OCI-LY7 (cell line): ENCODE data around the gene NTHL1. TPM values are rescaled to one million over a fixed set of nuclear protein-coding genes. Genes with fewer than 3 reads are reported as not detected.

Source experiments
- BruUV-seq: library from RNA; stranded (reverse); fragments of 400-500 nt; replicated peaks from 2 replicates; lab custom pipeline; 2021; lab: Mats Ljungman, UMichigan
- CTCF ChIA-PET: fragments of 300-600 bp; sonication (Branson Sonifier 250); formaldehyde crosslinking; loops from one replicate; lab custom pipeline; 2022; ENCODE audit warnings: antibody characterized with exemption; ENCODE audit not compliant: unreplicated experiment; lab: Charles Lee
- POLR2A ChIA-PET: fragments of 300-600 bp; sonication (Branson Sonifier 250); formaldehyde crosslinking; loops from one replicate; lab custom pipeline; 2022; ENCODE audit warnings: antibody characterized with exemption; lab: Charles Lee
- DNase-seq: peaks from one replicate; pipeline ENCODE4 v3.0.0-alpha.2; 2015; ENCODE audit warnings: low spot score
- H2AFZ ChIP-seq: fragments of 200-600 bp; sonication (generic), shearing (Covaris generic); 2 replicates; pipeline ENCODE4 v1.6.1; 2014; ENCODE audit warnings: mild to moderate bottlenecking, antibody characterized with exemption, low read length, moderate library complexity
- H3K27ac ChIP-seq: fragments of 200-600 bp; sonication (generic); 2 replicates; pipeline ENCODE4 v1.5.1; 2014; ENCODE audit warnings: mixed run types, low read depth, mild to moderate bottlenecking, moderate library complexity, low read length, inconsistent platforms; ENCODE audit not compliant: poor library complexity, severe bottlenecking
- H3K36me3 ChIP-seq: fragments of 200-600 bp; sonication (generic); 2 replicates; pipeline ENCODE4 v1.6.1; 2014; ENCODE audit warnings: mild to moderate bottlenecking, antibody characterized with exemption, low read length, moderate library complexity, mixed read lengths; ENCODE audit not compliant: insufficient read depth
- H3K4me1 ChIP-seq: fragments of 200-600 bp; sonication (generic); 2 replicates; pipeline ENCODE4 v1.5.1; 2014; ENCODE audit warnings: mild to moderate bottlenecking, low read length; ENCODE audit not compliant: insufficient read depth, poor library complexity, severe bottlenecking
- H3K4me2 ChIP-seq: fragments of 200-600 bp; sonication (generic); 2 replicates; pipeline ENCODE4 v1.6.1; 2014; ENCODE audit warnings: mild to moderate bottlenecking, low read length
- H3K4me3 ChIP-seq: fragments of 200-600 bp; sonication (generic); 2 replicates; pipeline ENCODE4 v1.5.1; 2014; ENCODE audit warnings: mild to moderate bottlenecking, low read depth, low read length; ENCODE audit not compliant: poor library complexity, severe bottlenecking
- H3K79me2 ChIP-seq: fragments of 200-600 bp; sonication (generic); 2 replicates; pipeline ENCODE4 v1.6.1; 2016; ENCODE audit warnings: low read depth, mild to moderate bottlenecking, low read length, moderate library complexity, mixed read lengths; ENCODE audit not compliant: insufficient read depth
- H3K9me2 ChIP-seq: fragments of 200-600 bp; sonication (generic); 2 replicates; pipeline ENCODE4 v1.6.1; 2016; ENCODE audit warnings: mild to moderate bottlenecking, low read length, mixed read lengths; ENCODE audit not compliant: insufficient read depth
- H3K9me3 ChIP-seq: fragments of 200-600 bp; sonication (generic); 2 replicates; pipeline ENCODE4 v1.6.1; 2014; ENCODE audit warnings: mild to moderate bottlenecking, mixed run types, low read length, mixed read lengths
- H4K20me1 ChIP-seq: fragments of 200-600 bp; sonication (generic); 2 replicates; pipeline ENCODE4 v1.6.1; 2014; ENCODE audit warnings: mild to moderate bottlenecking, antibody characterized with exemption, low read length, moderate library complexity, mixed read lengths; ENCODE audit not compliant: insufficient read depth
- EZH2phosphoT487 ChIP-seq: fragments of 200-600 bp; sonication (generic); IDR thresholded peaks from 2 replicates; pipeline ENCODE4 v1.6.1; 2018; ENCODE audit warnings: low read depth, borderline replicate concordance, mild to moderate bottlenecking, mixed run types, antibody characterized with exemption, low read length, moderate library complexity, mixed read lengths
- intact Hi-C: fragments of 100-400 bp; cut with micrococcal nuclease; formaldehyde crosslinking; loops from one replicate; pipeline ENCODE4 v1.10.0; 2022; ENCODE audit not compliant: unreplicated experiment
- total RNA-seq, 2 experiments: library from RNA; depleted of rRNA in 1 of 2; stranded (reverse); fragments of >200 nt in 1 of 2; shearing (Covaris generic) in 1 of 2; gene quantifications; 2 replicates each; pipeline ENCODE4 v1.2.3, GENCODE V29; 2014 to 2022
- TF ChIP-seq, protein P1 (sequence below): fragments of 200-600 bp; sonication (generic); conservative IDR thresholded peaks from 2 replicates; pipeline ENCODE4 v1.5.1; 2014; ENCODE audit warnings: mild to moderate bottlenecking, antibody characterized with exemption, low read length, moderate library complexity, mixed read lengths

Gene NTHL1
- total RNA-seq, 2 experiments from 2014 or later, result 51.5 to 56.2 TPM

DNA sequence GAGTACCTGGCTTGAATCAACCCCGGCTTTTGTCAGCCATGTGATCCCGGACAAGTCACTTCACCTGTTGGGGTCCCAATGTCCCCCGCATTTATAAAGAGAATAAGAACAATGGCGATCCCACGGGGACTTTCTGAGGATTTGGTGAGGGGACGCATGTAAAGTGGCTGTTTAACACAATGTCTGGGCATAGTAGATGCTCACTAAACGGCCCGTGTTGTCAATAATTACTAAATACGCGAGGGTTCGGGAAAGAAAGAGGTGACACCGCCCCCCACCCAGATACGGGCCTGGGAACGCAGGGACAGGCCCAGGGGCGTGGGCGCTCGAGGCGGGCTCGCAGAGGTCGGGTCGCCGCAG is 56.1 kb downstream of the NTHL1 start:
- Histone ChIP-seq H3K79me2 (no peaks in the 10 kb centered on the region), H3K9me2 (no peaks in the 10 kb centered on the region), H3K4me3 (peak overlapping the region; percentile 68), H3K4me2 (peak overlapping the region; percentile 80), H3K27ac (peak overlapping the region; percentile 50), H4K20me1 (no peaks in the 10 kb centered on the region), H3K4me1 (peaks cover 36% of the 10 kb centered on the region), H2AFZ (peak overlapping the region; percentile 3; the same call in 1 of the 2 replicates), H3K36me3 (peaks cover 12% of the 10 kb centered on the region), H3K9me3 (no peaks in the 10 kb centered on the region)
- TF ChIP-seq, protein P1, sequence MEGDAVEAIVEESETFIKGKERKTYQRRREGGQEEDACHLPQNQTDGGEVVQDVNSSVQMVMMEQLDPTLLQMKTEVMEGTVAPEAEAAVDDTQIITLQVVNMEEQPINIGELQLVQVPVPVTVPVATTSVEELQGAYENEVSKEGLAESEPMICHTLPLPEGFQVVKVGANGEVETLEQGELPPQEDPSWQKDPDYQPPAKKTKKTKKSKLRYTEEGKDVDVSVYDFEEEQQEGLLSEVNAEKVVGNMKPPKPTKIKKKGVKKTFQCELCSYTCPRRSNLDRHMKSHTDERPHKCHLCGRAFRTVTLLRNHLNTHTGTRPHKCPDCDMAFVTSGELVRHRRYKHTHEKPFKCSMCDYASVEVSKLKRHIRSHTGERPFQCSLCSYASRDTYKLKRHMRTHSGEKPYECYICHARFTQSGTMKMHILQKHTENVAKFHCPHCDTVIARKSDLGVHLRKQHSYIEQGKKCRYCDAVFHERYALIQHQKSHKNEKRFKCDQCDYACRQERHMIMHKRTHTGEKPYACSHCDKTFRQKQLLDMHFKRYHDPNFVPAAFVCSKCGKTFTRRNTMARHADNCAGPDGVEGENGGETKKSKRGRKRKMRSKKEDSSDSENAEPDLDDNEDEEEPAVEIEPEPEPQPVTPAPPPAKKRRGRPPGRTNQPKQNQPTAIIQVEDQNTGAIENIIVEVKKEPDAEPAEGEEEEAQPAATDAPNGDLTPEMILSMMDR, result no peak
- no peak for TF ChIP-seq EZH2phosphoT487
- DNase-seq, result peak; percentile 25
- TSS peak; percentile 79 for BruUV-seq
- POLR2A ChIA-PET, result interaction anchor here (0.9 to 1.0 kb wide), 2 partner anchors 20 to 56 kb away, joined by 3 to 4 read pairs; partner anchors contain the start of genes NTHL1, TBL3 and TSC2
- CTCF ChIA-PET, result interaction anchor here (0.6 kb wide), 1 partner anchor 145 kb away, joined by 3 read pairs; no protein-coding TSS in a partner anchor
- intact Hi-C loops, result no loop called here

DNA sequence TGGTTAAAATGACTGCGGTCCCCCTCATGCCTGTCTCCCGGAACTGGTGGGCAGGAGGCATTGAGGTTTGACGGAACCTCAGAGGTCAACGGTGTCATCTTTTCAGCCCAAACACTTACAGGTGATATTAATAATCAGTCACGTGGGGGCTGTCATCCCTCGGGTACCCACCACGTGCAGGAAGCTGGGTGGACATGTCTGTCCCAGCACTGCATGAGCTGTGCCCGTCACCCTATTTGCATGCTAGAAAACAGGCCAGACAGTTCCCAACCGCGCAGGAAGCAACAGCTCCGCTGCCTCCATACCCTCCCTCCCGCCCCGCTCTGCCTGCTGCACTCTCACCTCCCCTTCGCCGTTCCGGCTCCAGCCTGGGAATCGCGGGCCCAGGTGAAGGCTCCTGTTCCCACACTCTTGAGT is 56.5 kb downstream of the NTHL1 start:
- Histone ChIP-seq H3K9me3 (no peaks in the 10 kb centered on the region), H3K27ac (peak overlapping the region; percentile 50), H2AFZ (peak overlapping the region; percentile 22; the same call in 1 of the 2 replicates), H3K4me2 (peak overlapping the region; percentile 80), H4K20me1 (no peaks in the 10 kb centered on the region), H3K9me2 (no peaks in the 10 kb centered on the region), H3K79me2 (no peaks in the 10 kb centered on the region), H3K4me1 (peaks cover 36% of the 10 kb centered on the region), H3K4me3 (peak overlapping the region; percentile 68), H3K36me3 (peaks cover 14% of the 10 kb centered on the region)
- TF ChIP-seq, protein P1, result no peak
- TF ChIP-seq EZH2phosphoT487, result no peak
- ChIA-PET CTCF (no interaction called here), POLR2A (interaction anchor here (0.6 to 1.0 kb wide), 2 partner anchors 10 to 19 kb away, joined by 3 read pairs; partner anchors contain the start of genes NOXO1 and TBL3)
- DNase-seq, result peak; percentile 79
- intact Hi-C loops, result no loop called here
- no TSS peak for BruUV-seq

DNA sequence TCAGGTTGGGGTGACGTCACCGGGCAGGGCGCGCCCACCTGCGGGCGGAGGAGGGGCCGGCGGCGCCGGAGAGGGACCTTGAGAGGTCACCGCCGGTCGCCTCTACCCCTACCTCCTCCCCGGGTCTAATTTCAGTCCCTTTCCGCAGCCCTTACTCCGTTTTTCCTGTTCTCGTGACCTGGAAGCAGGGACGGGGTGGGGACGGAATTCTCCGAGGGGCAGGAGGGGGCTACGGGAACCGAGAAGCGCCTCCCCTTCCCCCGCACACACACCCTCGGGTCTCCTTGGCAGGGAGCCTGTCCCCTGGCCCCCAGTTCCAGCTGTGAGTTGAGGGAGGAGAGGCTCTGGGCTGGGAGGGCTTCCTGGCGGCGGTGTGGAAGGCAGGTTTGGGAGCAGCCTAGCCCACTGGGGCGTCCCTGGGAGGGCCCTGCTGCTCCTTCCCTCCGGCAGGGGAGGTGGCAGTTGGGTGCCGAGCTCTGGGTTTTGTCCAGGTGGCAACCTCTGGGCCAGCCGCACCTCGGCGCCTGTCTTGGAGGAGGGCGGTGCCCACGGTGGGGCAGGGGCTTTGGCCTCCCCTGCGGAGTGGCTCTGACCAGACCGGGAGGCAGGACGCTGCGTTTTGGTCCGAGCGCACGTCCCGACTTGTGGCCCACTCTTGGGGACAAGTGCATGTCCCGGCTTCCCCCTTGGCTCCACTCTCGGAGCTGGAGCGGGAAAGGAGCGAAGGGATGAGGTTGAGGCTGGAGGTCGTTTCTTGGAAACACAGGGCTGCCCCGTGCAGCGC is 57.1 kb downstream of the NTHL1 start:
- no peaks in the 10 kb centered on the region for H3K9me2 ChIP-seq
- POLR2A ChIA-PET, result interaction anchor here (0.6 kb wide), 1 partner anchor 9 kb away, joined by 3 read pairs; the partner anchor contains the start of gene NOXO1
- no peak for TF ChIP-seq EZH2phosphoT487
- TF ChIP-seq, protein P1, result no peak
- peak overlapping the region; percentile 50 for H3K27ac ChIP-seq
- peak; percentile 58 for DNase-seq
- no peaks in the 10 kb centered on the region for H3K9me3 ChIP-seq
- peak overlapping the region; percentile 68 for H3K4me3 ChIP-seq
- peaks cover 15% of the 10 kb centered on the region for H3K36me3 ChIP-seq
- intact Hi-C loops, result no loop called here
- H3K4me2 ChIP-seq, result peak overlapping the region; percentile 80
- peak overlapping the region; percentile 22; the same call in 1 of the 2 replicates for H2AFZ ChIP-seq
- no peaks in the 10 kb centered on the region for H3K79me2 ChIP-seq
- CTCF ChIA-PET, result no interaction called here
- peaks cover 36% of the 10 kb centered on the region for H3K4me1 ChIP-seq
- BruUV-seq, result no TSS peak
- H4K20me1 ChIP-seq, result no peaks in the 10 kb centered on the region
